Mucosa of stomach (tissue), 1 donor: ENCODE results near the gene ZNF512.
"Not testable (repeated sequence)": the region's sequence is repeated elsewhere in the genome, so short reads cannot be mapped to it uniquely, and the experiment has no call there.

Experiments used
- H3K27me3 ChIP-seq: one replicate; pipeline ENCODE4 v1.7.0; 2013; ENCODE audit warnings: mild to moderate bottlenecking, low read length; ENCODE audit not compliant: control insufficient read depth, insufficient read depth
- H3K36me3 ChIP-seq: one replicate; pipeline ENCODE4 v1.7.0; 2013; ENCODE audit warnings: low read length; ENCODE audit not compliant: control insufficient read depth, insufficient read depth
- H3K4me1 ChIP-seq: one replicate; pipeline ENCODE4 v1.7.0; 2013; ENCODE audit warnings: mild to moderate bottlenecking, low read length; ENCODE audit not compliant: control insufficient read depth, insufficient read depth
- H3K4me3 ChIP-seq: one replicate; pipeline ENCODE4 v1.7.0; 2013; ENCODE audit warnings: low read length
- H3K9ac ChIP-seq: one replicate; pipeline ENCODE4 v1.7.0; 2013; ENCODE audit warnings: mild to moderate bottlenecking, low read length, moderate library complexity
- H3K9me3 ChIP-seq: one replicate; pipeline ENCODE4 v1.7.0; 2013; ENCODE audit warnings: mild to moderate bottlenecking, low read length, moderate library complexity; ENCODE audit not compliant: control insufficient read depth
- donor health status: Pancreatic carcinoma.

Gene ZNF512

DNA sequence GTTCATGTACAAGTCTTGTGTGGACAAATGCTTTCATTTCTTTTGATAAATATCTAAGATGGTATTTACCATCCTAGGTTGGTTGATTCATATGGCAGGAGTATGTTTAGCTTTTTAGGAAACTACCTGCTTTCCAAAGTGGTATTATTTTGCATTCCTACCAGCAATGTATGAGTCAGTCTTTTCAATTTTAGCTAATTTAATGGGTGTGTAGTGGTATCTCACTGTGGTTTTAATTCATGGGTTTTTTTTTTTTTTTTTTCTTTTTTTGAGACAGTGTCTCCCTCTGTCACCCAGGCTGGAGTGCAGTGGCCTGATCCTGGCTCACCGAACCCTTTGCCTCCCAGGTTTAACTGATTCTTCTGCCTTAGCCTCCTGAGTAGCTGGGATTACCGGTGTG lies 4.2 kb downstream of the ZNF512 start:
- Histone ChIP-seq H3K9ac (no peak overlapping the region), H3K4me3 (no peak overlapping the region), H3K9me3 (no peaks in the 10 kb centered on the region), H3K4me1 (peaks cover 4% of the 10 kb centered on the region), H3K27me3 (no peaks in the 10 kb centered on the region), H3K36me3 (no peaks in the 10 kb centered on the region)

DNA sequence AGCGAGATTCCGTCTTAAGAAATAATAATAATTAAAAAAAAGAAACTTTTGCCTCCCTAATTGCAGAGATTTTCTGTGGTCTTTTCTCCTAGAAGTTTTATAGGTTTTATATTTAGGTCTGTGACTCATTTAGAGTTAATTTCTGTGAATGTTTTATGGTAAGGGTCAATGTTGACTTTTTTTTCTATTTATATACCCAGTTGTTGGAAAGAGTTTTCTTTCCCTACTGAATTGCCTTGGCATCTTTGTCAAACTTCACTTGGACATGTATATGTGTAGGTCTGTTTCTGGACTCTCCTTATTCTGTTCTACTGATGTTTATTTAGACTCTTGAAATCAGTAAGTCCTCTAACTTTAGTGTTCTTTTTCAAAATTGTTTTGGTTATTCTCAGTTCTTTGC lies 5.5 kb downstream of the ZNF512 start:
- no peaks in the 10 kb centered on the region for H3K27me3 ChIP-seq
- no peaks in the 10 kb centered on the region for H3K9me3 ChIP-seq
- no peak overlapping the region for H3K4me3 ChIP-seq
- no peaks in the 10 kb centered on the region for H3K4me1 ChIP-seq
- H3K36me3 ChIP-seq, result no peaks in the 10 kb centered on the region
- H3K9ac ChIP-seq, result no peak overlapping the region

DNA sequence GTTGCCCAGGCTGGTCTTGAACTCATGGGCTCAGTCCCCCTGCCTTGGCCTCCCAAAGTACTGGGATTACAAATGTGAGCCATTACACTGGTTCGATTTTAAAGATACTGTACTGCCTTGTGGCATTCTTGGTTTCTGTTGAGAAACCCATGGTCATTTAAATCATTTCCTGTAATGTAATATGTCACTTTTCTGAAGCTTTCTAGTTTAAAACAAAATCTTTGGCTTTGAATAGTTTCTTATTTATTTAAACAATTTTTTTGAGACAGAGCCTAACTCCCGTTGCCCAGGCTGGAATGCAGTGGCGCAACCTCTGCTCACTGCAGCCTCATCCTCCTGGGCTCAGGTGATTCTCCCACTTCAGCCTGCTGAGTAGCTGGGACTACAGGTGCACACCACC lies 8.9 kb downstream of the ZNF512 start:
- Histone ChIP-seq H3K36me3 (no peaks in the 10 kb centered on the region), H3K4me3 (no peak overlapping the region), H3K4me1 (no peaks in the 10 kb centered on the region), H3K27me3 (no peaks in the 10 kb centered on the region), H3K9ac (no peak overlapping the region), H3K9me3 (no peaks in the 10 kb centered on the region)

DNA sequence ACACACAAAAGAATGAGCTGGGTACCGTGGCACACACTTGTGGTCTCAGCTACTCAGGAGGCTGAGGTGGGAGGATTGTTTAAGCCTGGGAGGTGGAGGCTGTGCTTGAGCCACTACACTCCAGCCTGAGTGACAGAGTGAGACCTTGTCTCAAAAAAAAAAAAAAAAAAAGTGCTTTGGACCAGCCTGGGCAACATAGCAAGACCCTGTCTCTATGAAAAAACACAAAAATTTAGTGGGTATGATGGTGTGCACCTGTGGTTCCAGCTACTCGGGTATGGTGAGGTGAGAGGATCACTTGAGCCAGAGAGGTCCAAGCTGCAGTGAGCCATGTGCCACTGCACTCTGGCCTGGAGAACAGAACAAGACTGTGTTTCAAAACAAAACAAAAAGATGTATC lies 10.4 kb downstream of the ZNF512 start:
- Histone ChIP-seq H3K36me3 (no peaks in the 10 kb centered on the region), H3K9ac (no peak overlapping the region), H3K27me3 (no peaks in the 10 kb centered on the region), H3K9me3 (no peaks in the 10 kb centered on the region), H3K4me1 (no peaks in the 10 kb centered on the region), H3K4me3 (no peak overlapping the region)

DNA sequence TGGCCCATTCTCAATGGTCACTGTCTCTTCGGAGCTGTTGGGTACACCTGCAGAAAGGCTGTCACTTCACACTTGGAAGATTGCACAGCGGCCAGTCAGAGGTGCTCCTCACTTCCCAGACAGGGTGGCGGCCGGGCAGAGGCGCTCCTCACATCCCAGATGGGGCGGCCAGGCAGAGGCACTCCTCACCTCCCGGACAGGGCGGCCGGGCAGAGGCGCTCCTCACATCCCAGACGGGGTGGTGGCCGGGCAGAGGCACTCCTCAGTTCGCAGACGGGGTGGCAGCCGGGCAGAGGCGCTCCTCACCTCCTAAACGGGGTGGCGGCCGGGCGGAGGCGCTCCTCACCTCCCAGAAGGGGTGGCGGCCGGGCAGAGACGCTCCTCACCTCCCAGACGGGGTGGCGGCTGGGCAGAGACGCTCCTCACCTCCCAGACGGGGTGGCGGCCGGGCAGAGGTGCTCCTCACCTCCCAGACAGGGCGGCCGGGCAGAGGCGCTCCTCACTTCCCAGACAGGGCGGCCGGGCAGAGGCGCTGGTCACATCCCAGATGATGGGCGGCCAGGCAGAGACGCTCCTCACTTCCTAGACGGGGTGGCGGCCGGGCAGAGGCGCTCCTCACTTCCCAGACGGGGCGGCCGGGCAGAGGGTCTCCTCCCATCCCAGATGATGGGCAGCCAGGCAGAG lies 11.3 kb downstream of the ZNF512 start:
- not testable (repeated sequence) for H3K9ac ChIP-seq, H3K4me3 ChIP-seq, H3K4me1 ChIP-seq, H3K9me3 ChIP-seq, H3K36me3 ChIP-seq, H3K27me3 ChIP-seq

DNA sequence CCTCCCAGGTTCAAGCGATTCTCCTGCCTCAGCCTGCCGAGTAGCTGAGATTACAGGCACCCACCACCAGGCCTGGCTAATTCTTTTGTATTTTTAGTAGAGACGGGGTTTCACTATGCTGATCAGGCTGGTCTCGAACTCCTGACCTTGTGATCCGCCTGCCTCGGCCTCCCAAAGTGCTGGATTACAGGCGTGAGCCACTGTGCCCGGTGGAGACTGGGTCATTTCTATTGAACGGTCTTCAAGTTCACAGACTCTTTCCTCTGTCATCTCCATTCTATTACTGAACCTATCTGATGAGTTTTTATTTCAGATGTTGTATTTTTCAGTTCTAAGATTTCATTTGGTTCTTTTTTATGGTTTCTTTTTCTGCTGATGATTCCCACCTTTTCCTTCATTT lies 12.6 kb downstream of the ZNF512 start:
- H3K9ac ChIP-seq, H3K4me1 ChIP-seq, H3K27me3 ChIP-seq, H3K36me3 ChIP-seq, H3K4me3 ChIP-seq, H3K9me3 ChIP-seq: not testable (repeated sequence)

GRCh38 chr2:27596627-27597026 lies 13.8 kb downstream of the ZNF512 start:
- Histone ChIP-seq H3K9ac (no peak overlapping the region), H3K36me3 (no peaks in the 10 kb centered on the region), H3K9me3 (no peaks in the 10 kb centered on the region), H3K4me3 (no peak overlapping the region), H3K27me3 (no peaks in the 10 kb centered on the region), H3K4me1 (no peaks in the 10 kb centered on the region)

DNA sequence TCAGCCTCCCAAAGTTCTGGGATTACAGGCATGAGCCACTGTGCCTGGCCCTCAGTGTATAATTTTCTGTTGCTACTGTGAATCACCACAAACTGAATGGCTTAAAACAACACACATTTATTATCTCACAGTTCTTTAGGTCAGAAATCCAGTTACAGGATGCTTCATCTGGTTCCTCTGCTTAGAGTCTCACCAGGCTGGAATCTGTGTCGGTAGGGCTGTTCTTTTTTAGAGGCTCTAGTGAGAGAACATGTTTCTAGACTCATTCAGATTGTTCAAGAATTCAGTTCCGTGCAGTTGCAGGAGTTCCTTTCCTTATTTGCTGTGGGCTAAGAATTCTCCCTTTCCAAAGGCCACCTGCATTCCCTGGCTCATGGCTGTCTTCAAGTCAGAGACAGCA lies 23.8 kb downstream of the ZNF512 start:
- no peak overlapping the region for H3K4me3 ChIP-seq
- H3K27me3 ChIP-seq, result no peaks in the 10 kb centered on the region
- no peaks in the 10 kb centered on the region for H3K9me3 ChIP-seq
- no peak overlapping the region for H3K9ac ChIP-seq
- H3K4me1 ChIP-seq, result no peaks in the 10 kb centered on the region
- peaks cover 4% of the 10 kb centered on the region for H3K36me3 ChIP-seq

GRCh38 chr2:27613985-27614384 lies 31.1 kb downstream of the ZNF512 start:
- Histone ChIP-seq H3K36me3 (peaks cover 10% of the 10 kb centered on the region), H3K27me3 (no peaks in the 10 kb centered on the region), H3K4me3 (no peak overlapping the region), H3K9me3 (no peaks in the 10 kb centered on the region), H3K9ac (no peak overlapping the region), H3K4me1 (no peaks in the 10 kb centered on the region)

DNA sequence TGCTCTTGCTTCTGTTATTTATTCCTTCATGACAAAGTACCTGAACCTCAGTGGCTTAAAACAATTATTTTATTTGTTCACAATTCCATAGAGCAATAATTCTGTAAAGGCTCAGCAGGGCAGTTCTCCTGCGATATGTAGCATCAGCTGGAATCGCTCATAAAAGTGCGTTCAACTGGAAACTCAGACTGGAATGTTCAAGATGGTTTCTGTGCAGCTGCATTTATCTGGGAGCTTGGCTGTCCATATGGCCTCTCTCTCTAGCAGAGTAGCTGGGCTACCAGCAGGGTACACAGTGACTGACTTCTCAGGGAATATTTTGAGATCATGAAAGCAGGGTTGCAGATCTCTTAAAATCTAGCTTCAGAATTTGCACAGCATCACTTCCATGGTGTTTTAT lies 32.5 kb downstream of the ZNF512 start:
- H3K4me3 ChIP-seq, result no peak overlapping the region
- H3K4me1 ChIP-seq, result no peaks in the 10 kb centered on the region
- peaks cover 10% of the 10 kb centered on the region for H3K36me3 ChIP-seq

DNA sequence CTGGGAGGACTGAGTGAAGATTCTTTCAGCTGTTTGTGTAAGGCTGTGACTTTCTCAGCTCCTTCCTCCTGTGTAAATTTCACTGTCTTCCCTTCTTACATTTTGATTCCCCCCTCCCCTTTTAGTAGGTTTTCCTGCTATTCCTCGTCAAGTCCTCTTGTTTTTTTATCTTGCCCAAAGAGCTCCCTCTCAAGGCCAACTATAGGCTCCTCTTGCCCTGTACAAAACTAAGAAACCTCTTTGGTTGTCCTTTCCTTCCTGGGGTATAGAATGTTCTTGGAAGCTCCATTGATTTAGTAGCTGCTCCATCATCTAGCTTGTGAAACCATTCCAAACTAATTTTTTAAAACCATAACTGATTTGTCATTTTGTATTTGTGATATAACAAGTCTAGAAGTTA lies 38.7 kb downstream of the ZNF512 start:
- H3K4me1 ChIP-seq, result no peaks in the 10 kb centered on the region
- no peak overlapping the region for H3K4me3 ChIP-seq
- peaks cover 14% of the 10 kb centered on the region for H3K36me3 ChIP-seq
- no peaks in the 10 kb centered on the region for H3K27me3 ChIP-seq
- no peaks in the 10 kb centered on the region for H3K9me3 ChIP-seq
- no peak overlapping the region for H3K9ac ChIP-seq

More for the DNA sequence above, 32.5 kb downstream of the ZNF512 start:
- no peaks in the 10 kb centered on the region for H3K9me3 ChIP-seq
- no peak overlapping the region for H3K9ac ChIP-seq
- no peaks in the 10 kb centered on the region for H3K27me3 ChIP-seq

- Histone ChIP-seq H3K4me3 (no peak overlapping the region), H3K36me3 (peaks cover 10% of the 10 kb centered on the region), H3K27me3 (no peaks in the 10 kb centered on the region), H3K9ac (no peak overlapping the region), H3K9me3 (no peaks in the 10 kb centered on the region), H3K4me1 (peaks cover 2% of the 10 kb centered on the region)
Measured at GRCh38 chr2:27622921-27623384, 40.1 kb downstream of the ZNF512 start.

DNA sequence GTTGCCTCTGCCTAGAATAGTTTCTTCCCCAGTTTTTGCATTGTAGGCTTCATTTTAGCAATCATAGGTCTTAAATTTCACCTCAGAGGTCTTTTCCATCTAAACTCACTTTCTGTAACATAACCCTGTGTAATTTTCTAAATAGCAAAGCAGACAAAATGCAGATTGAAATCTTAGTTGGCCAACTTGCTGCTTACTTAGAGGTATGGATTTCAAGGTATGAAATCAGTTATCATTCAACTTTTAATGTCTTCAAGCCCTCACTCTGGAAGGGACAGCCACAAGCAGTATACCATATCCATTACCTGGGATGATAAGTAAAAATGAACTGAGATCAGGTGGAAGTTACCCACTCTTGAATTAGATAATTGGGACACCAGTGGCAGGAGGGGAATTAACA lies 42.1 kb downstream of the ZNF512 start:
- Histone ChIP-seq H3K9me3 (no peaks in the 10 kb centered on the region), H3K36me3 (peaks cover 10% of the 10 kb centered on the region), H3K4me1 (peaks cover 11% of the 10 kb centered on the region), H3K9ac (no peak overlapping the region), H3K27me3 (no peaks in the 10 kb centered on the region), H3K4me3 (no peak overlapping the region)
